ENCODE data around the gene RAB25.
A peak's percentile ranks its signal among the peaks of the same experiment; 100 is the strongest.

RAB25 gene

DNA sequence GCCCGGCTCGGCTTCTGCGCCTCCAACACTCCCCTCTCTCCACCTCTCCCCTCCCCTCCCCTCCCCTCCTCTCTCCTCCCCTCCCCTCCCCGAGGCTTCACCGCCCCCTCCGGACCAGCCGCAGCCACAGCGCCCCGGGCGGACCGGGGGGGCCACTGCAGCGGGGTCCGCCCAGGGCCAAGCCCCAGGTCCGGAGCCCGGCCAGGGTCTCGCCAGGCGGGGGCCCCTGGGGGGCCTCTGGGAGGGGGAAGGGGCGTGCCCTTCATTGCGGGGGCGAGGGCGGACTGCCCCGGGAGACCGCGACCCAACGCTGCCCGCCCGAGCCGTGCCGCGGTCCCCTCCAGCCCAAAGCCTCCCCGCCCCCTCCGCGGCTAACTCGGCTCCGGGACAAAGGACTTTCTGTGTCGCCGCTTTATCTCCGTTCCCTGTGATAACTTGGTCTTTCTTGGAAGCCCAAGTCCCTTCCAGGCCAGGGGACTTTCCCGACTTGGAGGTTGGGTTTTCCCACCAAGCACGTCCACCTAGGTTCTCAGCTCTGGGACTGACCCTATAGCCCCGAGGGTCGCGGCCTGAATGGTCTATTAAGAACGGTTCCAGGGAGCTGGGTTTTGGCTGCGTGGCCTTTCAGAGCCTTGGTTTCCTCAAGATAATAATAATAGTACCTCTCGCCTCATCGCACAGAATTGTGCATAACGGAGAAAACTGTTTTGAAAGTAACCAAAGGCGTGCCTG lies 7.0 kb upstream of the RAB25 start, which contains the start of gene UBQLN4:
UBQLN4 (minus strand) TSS at position 31 of the 732 bp plus-strand sequence. CDS start 97 bp downstream, outside the sequence.
- no peaks in the 10 kb centered on the region for H3K36me3 ChIP-seq (ENCODE audit: control insufficient read depth, insufficient read depth, low read length)
- TF ChIP-seq, protein P1, sequence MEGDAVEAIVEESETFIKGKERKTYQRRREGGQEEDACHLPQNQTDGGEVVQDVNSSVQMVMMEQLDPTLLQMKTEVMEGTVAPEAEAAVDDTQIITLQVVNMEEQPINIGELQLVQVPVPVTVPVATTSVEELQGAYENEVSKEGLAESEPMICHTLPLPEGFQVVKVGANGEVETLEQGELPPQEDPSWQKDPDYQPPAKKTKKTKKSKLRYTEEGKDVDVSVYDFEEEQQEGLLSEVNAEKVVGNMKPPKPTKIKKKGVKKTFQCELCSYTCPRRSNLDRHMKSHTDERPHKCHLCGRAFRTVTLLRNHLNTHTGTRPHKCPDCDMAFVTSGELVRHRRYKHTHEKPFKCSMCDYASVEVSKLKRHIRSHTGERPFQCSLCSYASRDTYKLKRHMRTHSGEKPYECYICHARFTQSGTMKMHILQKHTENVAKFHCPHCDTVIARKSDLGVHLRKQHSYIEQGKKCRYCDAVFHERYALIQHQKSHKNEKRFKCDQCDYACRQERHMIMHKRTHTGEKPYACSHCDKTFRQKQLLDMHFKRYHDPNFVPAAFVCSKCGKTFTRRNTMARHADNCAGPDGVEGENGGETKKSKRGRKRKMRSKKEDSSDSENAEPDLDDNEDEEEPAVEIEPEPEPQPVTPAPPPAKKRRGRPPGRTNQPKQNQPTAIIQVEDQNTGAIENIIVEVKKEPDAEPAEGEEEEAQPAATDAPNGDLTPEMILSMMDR (IDR thresholded peaks at IDR 0.05), result peak; percentile 60
- no peaks in the 10 kb centered on the region for H3K27me3 ChIP-seq (ENCODE audit: control insufficient read depth, insufficient read depth, low read length)
- H3K4me2 ChIP-seq (ENCODE audit: low read length), result peak within 1 kb of the TSS; percentile 84
- peak within 1 kb of the TSS; percentile 95 for H2AFZ ChIP-seq
- no peaks in the 10 kb centered on the region for H3K79me2 ChIP-seq
- no peak within 1 kb of the TSS for H3K9ac ChIP-seq
- peak within 1 kb of the TSS; percentile 89 for H3K27ac ChIP-seq
- peak within 1 kb of the TSS; percentile 92 for H3K4me3 ChIP-seq (ENCODE audit: low read depth, low read length)
- H3K9me3 ChIP-seq (ENCODE audit: control insufficient read depth, low read length), result no peaks in the 10 kb centered on the region
- no peaks in the 10 kb centered on the region for H3K4me1 ChIP-seq

DNA sequence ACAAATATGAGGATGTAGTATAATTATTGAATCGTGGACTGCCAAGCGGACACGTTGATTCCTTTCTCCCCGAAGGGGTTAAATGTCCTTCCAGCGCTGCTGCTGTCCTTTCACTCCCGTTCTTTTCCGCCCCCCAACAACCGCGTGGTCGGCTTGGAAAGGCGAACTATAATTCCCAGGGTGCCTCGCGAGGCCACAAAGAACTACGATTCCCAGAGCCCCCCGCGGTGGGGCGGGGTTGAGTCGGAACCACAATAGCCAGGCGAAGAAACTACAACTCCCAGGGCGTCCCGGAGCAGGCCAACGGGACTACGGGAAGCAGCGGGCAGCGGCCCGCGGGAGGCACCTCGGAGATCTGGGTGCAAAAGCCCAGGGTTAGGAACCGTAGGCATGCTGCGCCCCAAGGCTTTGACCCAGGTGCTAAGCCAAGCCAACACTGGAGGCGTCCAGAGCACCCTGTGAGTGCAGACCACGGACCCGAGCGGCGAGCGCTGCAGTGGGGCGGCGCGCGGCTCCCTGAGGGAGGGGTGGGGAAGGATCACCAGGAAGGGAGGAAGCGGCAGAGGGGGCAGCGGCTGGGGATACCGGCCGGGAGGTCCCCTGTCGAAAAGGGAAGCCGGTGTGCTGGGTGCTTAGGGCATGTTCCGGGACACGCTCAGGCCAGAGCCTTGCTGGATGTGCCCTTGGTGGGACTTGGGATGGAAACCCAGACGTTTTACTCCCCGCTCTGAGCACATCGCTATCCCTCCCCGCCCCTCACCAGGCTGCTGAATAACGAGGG lies 6.3 kb upstream of the RAB25 start, which contains the start of gene LAMTOR2:
LAMTOR2 (plus strand) TSS at position 283 of the 781 bp plus-strand sequence; CDS start at position 391, 108 bp downstream.
- H3K9me3 ChIP-seq (ENCODE audit: control insufficient read depth, low read length), result no peaks in the 10 kb centered on the region
- H3K36me3 ChIP-seq (ENCODE audit: control insufficient read depth, insufficient read depth, low read length), result no peaks in the 10 kb centered on the region
- peak within 1 kb of the TSS; percentile 89 for H3K27ac ChIP-seq
- H3K4me1 ChIP-seq, result no peaks in the 10 kb centered on the region
- TF ChIP-seq, protein P1 (IDR thresholded peaks at IDR 0.05), result no peak
- peak within 1 kb of the TSS; percentile 92 for H3K4me3 ChIP-seq (ENCODE audit: low read depth, low read length)
- no peak within 1 kb of the TSS for H3K9ac ChIP-seq
- no peaks in the 10 kb centered on the region for H3K79me2 ChIP-seq
- H3K27me3 ChIP-seq (ENCODE audit: control insufficient read depth, insufficient read depth, low read length), result no peaks in the 10 kb centered on the region
- peak within 1 kb of the TSS; percentile 95 for H2AFZ ChIP-seq
- H3K4me2 ChIP-seq (ENCODE audit: low read length), result peak within 1 kb of the TSS; percentile 79

DNA sequence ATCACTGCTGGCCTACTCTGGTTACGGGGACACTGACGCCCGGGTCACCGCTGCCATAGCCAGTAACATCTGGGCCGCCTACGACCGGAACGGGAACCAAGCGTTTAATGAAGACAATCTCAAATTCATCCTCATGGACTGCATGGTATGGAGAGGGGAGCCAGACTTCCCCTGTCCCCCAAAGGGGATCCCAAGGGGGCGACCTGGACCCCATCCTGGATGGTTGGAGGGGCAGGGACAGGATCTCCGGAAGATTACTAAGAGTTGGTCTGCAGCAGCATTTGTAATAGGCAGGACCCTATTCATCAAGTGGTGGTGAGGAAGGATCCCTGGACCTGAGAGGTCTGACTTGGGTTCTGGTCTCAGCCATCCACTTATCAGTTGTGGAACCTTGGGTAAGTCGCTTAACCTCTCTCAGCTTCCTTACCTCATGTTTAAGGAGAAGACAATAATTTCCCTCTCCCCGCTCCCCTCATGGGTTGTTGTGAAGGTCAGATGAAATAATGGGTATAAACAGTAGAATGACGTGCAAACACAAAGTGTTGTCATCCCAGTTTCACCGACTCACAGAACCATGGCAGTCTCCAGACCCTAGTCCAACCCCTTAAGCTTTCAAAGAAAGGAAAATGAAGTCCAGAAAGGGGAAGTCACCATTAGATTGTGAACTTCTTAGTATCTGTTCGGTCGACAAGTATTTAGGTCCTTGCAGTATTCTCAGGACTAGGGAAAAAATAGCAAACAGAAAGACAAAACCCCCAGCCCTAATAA lies 5.5 kb upstream of the RAB25 start:
- Histone ChIP-seq H3K9me3 (ENCODE audit: control insufficient read depth, low read length) (no peaks in the 10 kb centered on the region), H2AFZ (peak overlapping the region; percentile 95), H3K27ac (peak overlapping the region; percentile 89), H3K27me3 (ENCODE audit: control insufficient read depth, insufficient read depth, low read length) (no peaks in the 10 kb centered on the region), H3K4me3 (ENCODE audit: low read depth, low read length) (peak overlapping the region; percentile 92), H3K36me3 (ENCODE audit: control insufficient read depth, insufficient read depth, low read length) (no peaks in the 10 kb centered on the region), H3K4me2 (ENCODE audit: low read length) (peak overlapping the region; percentile 79), H3K4me1 (no peaks in the 10 kb centered on the region), H3K79me2 (no peaks in the 10 kb centered on the region), H3K9ac (no peak overlapping the region)
- TF ChIP-seq, protein P1 (IDR thresholded peaks at IDR 0.05), result no peak

DNA sequence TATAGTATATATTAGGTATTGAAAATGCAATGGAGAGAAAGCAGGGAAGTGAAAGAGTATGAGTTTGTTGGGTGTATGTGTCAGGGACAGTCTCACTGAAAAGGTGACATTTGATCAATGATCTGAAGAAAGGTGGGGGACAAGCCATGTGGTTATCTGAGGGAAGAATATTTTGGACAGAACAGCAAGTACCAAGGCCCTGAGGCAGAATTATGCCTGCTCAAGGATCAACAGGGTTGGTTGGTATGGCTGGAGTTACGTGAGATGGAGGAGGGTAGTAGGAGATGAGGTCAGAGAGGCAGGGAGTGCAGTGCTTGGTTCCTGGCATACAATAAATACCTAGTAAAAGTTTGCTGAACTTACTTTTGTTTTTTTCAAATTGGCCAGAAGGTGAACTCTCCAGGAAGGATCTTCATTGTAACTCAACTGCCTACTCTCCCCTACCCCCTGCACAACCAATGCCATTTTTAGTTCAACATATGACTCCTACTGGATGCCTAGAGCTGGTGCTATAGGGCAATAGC lies 4.6 kb upstream of the RAB25 start:
- Histone ChIP-seq H3K27me3 (ENCODE audit: control insufficient read depth, insufficient read depth, low read length) (no peaks in the 10 kb centered on the region), H3K9ac (no peak overlapping the region), H3K4me2 (ENCODE audit: low read length) (no peak overlapping the region), H3K4me3 (ENCODE audit: low read depth, low read length) (no peak overlapping the region), H3K4me1 (no peaks in the 10 kb centered on the region), H3K79me2 (no peaks in the 10 kb centered on the region), H2AFZ (no peak overlapping the region), H3K27ac (no peak overlapping the region), H3K36me3 (ENCODE audit: control insufficient read depth, insufficient read depth, low read length) (no peaks in the 10 kb centered on the region), H3K9me3 (ENCODE audit: control insufficient read depth, low read length) (no peaks in the 10 kb centered on the region)
- TF ChIP-seq, protein P1 (IDR thresholded peaks at IDR 0.05), result no peak
